NB4 (cell line): ENCODE data around the gene POPDC2.
A peak's percentile ranks its signal among the peaks of the same experiment; 100 is the strongest.

ENCODE experiments used
- DNase-seq: peaks from one replicate; pipeline ENCODE4 v3.0.0; 2010; ENCODE audit warnings: low read depth
- H3K4me3 ChIP-seq: one replicate; pipeline ENCODE4 v1.5.1; 2011; ENCODE audit warnings: mild to moderate bottlenecking, low read depth, low read length, moderate library complexity
- MYC ChIP-seq: IDR thresholded peaks from 2 replicates; pipeline ENCODE4 v1.6.1; 2011; ENCODE audit warnings: low read depth, low read length
- POLR2A ChIP-seq: IDR thresholded peaks from 2 replicates; pipeline ENCODE4 v1.6.1; 2011; ENCODE audit warnings: mild to moderate bottlenecking; ENCODE audit not compliant: insufficient read length; ENCODE audit errors: extremely low read depth
- TF ChIP-seq, protein P1 (sequence below): IDR thresholded peaks from 2 replicates; pipeline ENCODE4 v1.6.1; 2011; ENCODE audit warnings: low read depth, low read length
- TF ChIP-seq, protein P2 (sequence below): IDR thresholded peaks from one replicate; pipeline ENCODE4 v1.5.1; 2012; ENCODE audit warnings: low read depth, low read length

The POPDC2 gene

DNA sequence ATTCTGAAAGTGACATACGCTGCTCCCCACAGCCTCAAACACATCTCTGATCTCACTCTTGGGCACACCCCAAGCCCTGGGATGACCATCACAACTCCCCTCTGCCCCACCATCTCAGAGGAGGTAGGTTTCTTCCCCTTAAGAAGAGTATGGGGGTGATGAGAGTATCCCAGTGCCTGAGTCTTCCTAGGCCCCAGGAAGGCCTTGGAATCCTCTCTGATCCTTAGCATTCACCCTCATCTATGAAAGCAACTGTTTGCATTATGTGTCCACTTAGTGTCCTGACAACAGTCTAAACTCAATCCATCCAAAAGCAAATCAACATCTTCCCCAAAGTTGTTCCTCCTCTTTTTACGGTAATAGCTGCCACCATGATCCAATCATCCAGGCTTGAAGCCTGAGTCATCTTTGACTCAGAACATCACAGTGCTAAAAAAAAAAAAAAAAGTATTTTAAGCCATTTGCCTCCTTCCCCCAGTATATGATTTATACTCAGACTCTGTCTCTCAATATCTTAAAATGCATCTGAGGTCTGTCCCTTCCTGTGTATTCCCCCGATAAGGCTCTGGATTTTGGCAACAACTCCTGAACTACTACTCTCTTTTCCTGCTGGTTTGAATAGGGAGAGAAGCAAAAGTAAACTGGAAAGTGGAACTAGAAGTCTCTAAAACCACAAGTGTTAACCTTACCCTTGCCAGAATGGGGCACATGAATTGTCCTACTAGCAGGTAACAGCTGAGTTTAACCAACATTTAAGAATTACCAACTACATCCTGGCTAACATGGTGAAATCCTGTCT lies 22.5 kb downstream of the POPDC2 start:
- H3K4me3 ChIP-seq: peak overlapping the region; percentile 6

DNA sequence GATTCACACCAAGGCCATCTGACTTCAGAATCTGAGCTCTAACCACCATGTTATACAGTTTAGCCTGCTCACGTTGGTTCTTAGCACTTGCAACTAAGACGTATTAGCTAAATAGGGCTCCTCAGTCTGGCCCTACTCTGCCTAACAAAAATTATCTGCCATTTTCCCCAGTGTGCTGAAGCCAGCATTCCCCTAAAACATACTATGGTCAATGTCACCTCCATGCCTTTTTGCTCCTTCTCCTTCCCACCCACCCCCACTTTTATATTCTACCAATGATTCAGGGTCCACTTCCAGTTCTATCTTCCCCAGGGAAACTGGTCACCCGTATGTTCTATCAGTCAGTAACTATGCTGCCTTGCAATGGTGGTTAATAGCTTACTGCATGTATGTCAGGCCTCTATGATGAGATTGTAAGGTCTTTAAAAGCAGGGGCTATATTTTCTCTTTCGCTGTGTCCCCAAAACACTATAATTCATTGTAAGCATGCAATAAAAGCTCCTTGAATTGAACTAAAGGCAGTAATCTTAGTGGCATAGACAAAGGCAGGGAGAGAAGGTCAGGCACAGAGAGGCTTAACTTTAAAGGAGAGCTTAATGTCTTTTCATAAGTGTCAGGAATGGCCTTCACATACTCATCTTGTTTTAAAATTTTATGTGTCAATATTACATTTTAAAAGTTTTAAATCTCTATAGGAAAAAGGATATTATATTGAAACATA lies 23.3 kb downstream of the POPDC2 start:
- TF ChIP-seq POLR2A: no peak
- TF ChIP-seq MYC: no peak
- TF ChIP-seq, protein P1, sequence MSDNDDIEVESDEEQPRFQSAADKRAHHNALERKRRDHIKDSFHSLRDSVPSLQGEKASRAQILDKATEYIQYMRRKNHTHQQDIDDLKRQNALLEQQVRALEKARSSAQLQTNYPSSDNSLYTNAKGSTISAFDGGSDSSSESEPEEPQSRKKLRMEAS: no peak
- TF ChIP-seq, protein P2, sequence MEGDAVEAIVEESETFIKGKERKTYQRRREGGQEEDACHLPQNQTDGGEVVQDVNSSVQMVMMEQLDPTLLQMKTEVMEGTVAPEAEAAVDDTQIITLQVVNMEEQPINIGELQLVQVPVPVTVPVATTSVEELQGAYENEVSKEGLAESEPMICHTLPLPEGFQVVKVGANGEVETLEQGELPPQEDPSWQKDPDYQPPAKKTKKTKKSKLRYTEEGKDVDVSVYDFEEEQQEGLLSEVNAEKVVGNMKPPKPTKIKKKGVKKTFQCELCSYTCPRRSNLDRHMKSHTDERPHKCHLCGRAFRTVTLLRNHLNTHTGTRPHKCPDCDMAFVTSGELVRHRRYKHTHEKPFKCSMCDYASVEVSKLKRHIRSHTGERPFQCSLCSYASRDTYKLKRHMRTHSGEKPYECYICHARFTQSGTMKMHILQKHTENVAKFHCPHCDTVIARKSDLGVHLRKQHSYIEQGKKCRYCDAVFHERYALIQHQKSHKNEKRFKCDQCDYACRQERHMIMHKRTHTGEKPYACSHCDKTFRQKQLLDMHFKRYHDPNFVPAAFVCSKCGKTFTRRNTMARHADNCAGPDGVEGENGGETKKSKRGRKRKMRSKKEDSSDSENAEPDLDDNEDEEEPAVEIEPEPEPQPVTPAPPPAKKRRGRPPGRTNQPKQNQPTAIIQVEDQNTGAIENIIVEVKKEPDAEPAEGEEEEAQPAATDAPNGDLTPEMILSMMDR: no peak
- no peak overlapping the region for H3K4me3 ChIP-seq
- no peak for DNase-seq

More for the DNA sequence above, 22.5 kb downstream of the POPDC2 start:
- TF ChIP-seq MYC (no peak), POLR2A (no peak)
- TF ChIP-seq, protein P1: no peak
- TF ChIP-seq, protein P2: no peak
- peak; percentile 69 for DNase-seq

DNA sequence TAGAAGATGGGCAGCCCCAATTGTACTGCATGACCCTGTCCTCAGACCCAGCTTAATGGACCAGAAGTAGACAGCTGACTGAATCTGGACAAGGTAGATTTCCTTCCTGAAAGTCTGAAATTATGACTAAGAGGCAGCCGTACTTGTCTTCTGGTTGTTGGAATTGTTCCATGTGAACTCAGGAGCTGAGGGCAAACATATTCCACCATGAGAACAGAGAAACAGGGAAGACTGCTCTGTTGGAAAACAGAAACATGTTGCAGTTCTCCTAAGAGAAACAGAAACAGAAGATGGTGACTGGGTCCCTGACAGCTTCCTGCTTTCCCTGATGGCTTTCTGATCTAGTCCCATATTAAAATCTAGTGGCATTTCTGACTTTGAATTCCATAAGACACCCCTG lies 24.1 kb downstream of the POPDC2 start:
- no peak for DNase-seq
- no peak overlapping the region for H3K4me3 ChIP-seq
- TF ChIP-seq, protein P1: no peak
- TF ChIP-seq, protein P2: no peak
- TF ChIP-seq MYC: no peak
- no peak for TF ChIP-seq POLR2A

DNA sequence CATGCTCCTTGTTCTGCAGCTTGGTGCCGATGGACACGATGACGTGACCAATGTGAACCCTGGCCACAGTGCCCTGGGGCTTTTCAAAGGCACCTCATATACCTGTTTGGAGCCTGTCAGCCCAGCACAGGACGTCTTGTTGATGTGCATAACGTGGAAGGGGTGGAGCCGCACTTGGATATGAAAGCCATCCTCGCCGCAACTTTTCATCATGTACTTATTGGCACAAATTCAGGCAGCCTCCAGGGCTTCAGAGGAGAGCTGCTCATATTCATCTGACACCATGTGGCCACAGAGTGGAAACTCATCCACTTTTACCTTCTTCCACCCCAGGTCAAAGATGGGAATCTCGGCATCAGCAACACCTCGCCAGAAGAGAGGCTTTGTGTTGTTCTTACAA lies 24.7 kb downstream of the POPDC2 start:
- TF ChIP-seq, protein P2: no peak
- TF ChIP-seq POLR2A (no peak), MYC (no peak)
- TF ChIP-seq, protein P1: no peak
- H3K4me3 ChIP-seq: no peak overlapping the region
- no peak for DNase-seq

DNA sequence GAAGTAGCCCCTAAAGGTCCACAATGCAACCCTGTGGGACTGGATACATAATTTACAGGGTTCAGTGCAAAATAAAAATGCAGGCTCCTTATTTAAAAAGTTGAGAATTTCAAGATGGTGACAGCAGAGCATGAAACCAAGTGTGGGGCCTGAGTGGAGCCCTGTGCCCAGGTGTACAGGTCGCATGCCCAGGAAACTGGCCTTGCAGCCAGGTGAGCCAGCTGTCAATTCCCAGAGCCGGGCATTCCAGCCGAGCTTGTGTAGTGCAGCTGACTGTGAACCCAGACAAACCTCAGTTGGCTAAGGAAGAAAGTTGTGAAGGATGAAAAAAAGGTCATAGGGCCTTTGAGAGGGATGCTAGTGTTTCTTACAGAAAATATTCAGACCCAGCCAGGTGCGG lies 27.6 kb downstream of the POPDC2 start:
- DNase-seq: no peak
- TF ChIP-seq POLR2A: no peak
- no peak for TF ChIP-seq MYC
- TF ChIP-seq, protein P2: no peak
- TF ChIP-seq, protein P1: no peak
- no peak overlapping the region for H3K4me3 ChIP-seq
